SKM-1 treated with dmso at 0.1 percent for 144 hours (cell line): ENCODE data around the gene GNB1L.
A peak's percentile ranks its signal among the peaks of the same experiment; 100 is the strongest.

ENCODE experiments used
- DNase-seq: peaks from one replicate; lab custom pipeline; 2025; ENCODE audit not compliant: unreplicated experiment; lab: John Stamatoyannopoulos, UW

The GNB1L gene

DNA sequence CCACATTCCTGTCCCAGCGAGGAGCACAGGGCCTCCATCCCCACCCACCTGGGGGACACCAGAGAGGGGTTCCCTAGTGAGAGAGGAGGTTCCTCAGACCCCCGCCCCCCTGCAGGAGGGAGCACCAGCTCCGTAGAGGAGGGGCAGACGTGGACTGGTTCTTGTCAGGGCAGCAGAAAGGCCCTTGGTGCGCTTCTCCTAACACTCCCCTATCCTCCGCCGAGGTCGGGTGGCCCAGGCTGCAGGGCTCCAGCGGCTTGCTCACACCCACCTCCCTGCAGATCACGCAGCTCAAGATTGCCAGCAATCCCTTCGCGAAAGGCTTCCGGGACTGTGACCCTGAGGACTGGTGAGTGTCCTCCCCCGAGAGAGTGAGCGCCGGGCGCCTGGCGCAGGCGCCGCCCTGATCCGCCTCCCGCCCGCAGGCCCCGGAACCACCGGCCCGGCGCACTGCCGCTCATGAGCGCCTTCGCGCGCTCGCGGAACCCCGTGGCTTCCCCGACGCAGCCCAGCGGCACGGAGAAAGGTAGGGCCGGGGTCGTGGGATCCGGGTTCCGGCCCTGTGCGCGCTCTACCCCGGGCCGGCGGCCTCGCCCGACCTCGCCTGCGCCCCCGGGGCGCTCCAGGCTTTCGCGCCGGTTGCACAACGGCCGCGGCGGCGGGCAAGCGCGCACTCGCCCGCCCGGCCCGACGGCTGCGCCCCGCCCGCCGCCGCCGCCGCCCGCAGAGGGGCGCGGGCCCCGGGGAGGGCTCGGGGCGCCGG is 89.0 kb downstream of the GNB1L start:
- DNase-seq, result no peak

DNA sequence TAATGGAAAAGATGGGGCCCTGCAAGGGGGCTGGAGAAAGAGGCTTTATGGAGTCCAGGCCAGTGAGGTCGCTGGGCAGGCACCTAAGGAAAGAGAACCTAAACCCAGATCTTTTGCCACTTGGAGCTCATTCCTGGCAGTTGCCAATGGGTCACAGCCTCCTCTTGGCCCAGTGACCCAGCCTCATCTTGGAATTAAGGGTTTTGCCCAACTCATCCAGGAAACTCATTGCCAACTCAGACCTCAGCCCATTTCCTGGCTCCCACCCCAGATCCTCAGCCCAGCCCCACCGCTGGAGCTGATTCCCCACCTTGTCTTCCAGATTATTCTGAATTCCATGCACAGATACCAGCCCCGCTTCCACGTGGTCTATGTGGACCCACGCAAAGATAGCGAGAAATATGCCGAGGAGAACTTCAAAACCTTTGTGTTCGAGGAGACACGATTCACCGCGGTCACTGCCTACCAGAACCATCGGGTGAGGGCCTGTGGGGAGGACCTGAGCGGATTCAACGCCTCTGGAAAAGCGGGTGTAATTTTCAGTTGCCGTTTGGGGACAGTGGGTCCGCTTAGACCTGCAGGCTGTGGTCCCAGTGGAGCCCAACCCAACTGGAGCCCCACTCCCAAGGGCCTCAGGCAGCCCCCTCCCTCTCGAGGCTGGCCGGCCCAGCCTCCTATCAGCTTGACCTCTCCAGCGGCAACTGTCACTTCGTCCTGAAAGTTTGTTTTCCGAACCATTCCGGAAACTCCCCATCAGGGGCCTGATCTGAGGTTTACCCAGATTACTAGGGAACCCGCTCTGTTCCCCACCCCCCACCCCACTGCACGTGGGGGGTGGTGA is 89.8 kb downstream of the GNB1L start:
- no peak for DNase-seq

- no peak for DNase-seq
These were observed 90.4 kb downstream of the GNB1L start for GRCh38 chr22:19764299-19764593.

- DNase-seq, result no peak
These were observed 91.0 kb downstream of the GNB1L start for GRCh38 chr22:19763458-19764298.

- DNase-seq, result no peak
These were observed 91.9 kb downstream of the GNB1L start for GRCh38 chr22:19762568-19763457.

DNA sequence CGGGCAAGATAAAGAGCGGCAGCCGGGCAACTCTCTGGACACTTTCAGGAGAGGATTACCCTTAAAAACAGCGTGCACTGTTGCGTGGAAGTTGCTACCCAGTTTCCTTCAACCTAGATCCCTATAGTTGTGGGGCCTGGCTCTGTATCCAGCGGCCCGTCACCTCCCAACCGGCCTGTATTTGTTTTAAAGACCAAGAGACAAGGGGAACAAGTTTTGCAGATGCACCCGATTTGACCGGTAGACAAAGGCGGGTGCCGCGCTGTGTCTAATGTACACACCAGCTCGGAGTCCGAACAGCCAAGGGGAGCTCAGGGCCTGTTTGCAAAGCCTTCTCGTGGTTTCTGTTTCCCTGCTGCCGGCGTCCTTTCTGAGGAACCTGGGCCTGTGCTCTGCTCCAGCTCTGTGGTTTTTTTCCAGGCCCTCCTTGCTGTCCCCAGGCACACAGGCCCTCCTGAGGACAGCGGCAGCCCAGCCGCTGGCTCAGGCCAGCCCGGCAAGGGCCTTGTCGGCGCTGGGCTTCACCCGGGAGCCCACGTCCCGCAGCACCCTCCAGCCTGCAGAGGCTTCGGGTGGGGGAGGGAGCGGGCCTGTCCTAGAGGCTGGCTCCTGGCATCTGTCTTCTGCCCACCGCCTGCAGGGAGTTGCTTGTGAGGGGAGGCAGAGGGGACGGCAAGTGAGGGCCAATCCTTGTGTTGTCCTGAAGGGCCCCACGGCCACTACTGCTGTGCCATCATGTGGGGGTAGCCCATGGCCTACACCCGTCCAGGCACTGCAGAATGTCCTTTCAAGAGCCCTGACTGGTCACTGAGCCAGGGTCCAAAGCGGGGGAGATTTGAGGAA is 92.7 kb downstream of the GNB1L start:
- peak; percentile 27 for DNase-seq

- no peak for DNase-seq
These were observed 93.5 kb downstream of the GNB1L start for GRCh38 chr22:19760951-19761724.

DNA sequence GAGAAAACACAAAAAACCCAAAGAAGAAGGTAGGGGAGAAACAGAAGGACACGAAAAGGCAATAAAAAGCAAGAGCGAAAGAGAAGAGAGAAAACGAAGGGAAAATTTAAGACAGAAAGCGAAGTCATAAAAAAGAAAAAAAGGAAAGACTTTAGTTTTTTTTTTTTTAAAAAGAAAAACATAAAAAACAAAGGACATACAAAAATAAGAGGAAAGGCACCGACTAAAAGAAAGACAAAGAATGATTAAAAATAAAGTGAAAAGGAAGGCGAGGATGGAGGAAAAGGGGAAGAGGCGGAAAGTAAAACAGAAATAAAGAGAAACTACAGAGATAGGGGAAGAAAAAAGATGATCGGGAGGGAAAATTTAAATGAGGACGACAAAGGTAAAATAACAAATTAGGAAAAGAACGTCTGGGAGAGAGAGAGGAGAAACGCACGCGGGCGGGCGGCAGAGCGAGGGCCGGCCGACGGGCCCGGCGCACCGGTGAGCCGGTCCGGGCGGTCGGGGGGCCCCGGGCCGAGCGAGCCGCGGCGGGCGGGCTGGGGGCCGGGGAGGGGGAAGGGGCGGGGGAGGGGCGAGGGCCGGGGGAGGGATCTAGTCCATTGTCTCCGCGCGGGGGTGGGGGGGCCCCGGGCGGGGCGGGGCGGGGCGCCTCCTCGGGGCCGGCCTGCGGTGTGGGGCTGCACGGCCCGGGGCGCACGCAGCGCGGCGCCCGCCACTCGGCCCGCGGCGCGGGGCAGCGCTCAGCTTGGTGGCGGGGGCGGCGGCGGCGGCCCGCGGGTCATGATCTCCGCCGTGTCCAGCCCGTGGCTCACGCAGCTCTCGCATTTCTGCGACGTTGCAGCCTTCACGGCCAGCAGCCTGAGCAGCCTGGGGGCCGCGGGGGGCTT is 94.4 kb downstream of the GNB1L start, which contains the start of gene TBX1:
TBX1 (plus strand) TSS at position 721 of the 893 bp plus-strand sequence; CDS start at position 787, 66 bp downstream.
- peak; percentile 24 for DNase-seq

- DNase-seq, result no peak
These were observed 95.1 kb downstream of the GNB1L start for GRCh38 chr22:19759427-19760057.

- DNase-seq, result no peak
These were observed 95.7 kb downstream of the GNB1L start for GRCh38 chr22:19758896-19759426.

- DNase-seq, result no peak
These were observed 96.4 kb downstream of the GNB1L start for GRCh38 chr22:19757985-19758895.

GRCh38 chr22:19757140-19757984 is 97.3 kb downstream of the GNB1L start:
- DNase-seq, result peak; percentile 9

DNA sequence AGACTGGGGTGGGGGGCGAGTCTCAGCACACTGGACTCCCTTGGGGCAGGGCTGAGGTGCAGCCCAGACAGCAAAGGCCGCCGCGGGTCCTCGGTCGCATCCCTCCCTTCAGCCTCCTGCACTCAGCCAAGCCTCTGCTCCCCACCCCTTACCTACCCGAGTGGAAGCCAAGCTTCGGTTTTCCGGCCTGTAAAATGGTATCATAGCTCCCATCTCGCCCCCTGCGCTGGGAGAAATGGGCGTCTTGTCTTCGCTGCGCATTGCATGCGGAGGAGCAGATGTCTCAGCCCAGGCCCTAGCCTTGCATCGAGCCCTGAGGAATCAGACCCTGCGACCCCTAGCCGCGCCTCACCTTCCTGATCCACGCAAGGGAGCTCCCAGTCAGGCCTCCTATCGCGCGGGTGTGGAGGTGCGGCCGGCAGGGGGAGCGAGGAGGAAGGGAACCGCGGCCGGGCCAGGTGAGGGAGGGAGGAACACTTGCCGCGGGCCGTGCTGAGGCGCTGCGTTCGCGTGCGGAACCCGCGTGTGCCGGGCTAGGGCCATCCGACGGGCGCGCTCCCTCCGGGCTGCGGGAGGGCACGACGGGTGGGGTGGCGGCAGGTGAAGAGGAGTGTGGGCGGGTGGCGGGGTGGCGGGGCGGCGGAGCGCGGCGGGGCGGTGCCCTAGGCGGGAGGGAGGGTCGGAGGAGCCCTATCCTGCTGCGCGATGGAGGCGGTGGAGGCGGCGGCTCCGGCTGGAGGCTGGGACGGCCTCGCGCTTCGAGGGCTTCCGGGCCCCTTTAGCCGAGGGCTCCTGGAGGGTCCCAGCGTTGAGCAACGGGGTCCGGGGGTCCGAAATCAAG is 98.2 kb downstream of the GNB1L start:
- peak; percentile 12 for DNase-seq

- DNase-seq, result no peak
These were observed 98.9 kb downstream of the GNB1L start for GRCh38 chr22:19755722-19756287.
